HL-60 (cell line): ENCODE results near the gene TIMELESS.

Source experiments
- DNase-seq, 2 experiments: peaks; one replicate each; pipeline ENCODE4 v3.0.0-alpha.2; 2010 to 2020; ENCODE audit warnings: low read depth in 1 of 2, low spot score in 1 of 2
- H3K27ac ChIP-seq: fragments of 250-450 bp; sonication (Bioruptor Pico); replicated peaks from 2 replicates; pipeline ENCODE4 v1.5.1; 2020; ENCODE audit warnings: mild to moderate bottlenecking, moderate library complexity
- H3K27me3 ChIP-seq: fragments of 250-450 bp; sonication (Bioruptor Pico); 2 replicates; pipeline ENCODE4 v1.5.1; 2021; ENCODE audit warnings: mild to moderate bottlenecking, moderate library complexity; ENCODE audit not compliant: insufficient read depth, poor library complexity, severe bottlenecking
- H3K4me3 ChIP-seq: replicated peaks from 2 replicates; pipeline ENCODE4 v1.5.1; 2011; ENCODE audit warnings: mild to moderate bottlenecking, control low read depth, low read length; ENCODE audit not compliant: insufficient read depth
- CTCF ChIP-seq: IDR thresholded peaks from one replicate; pipeline ENCODE4 v1.5.1; 2011; ENCODE audit warnings: low read length, control low read depth, inconsistent platforms; ENCODE audit not compliant: insufficient read depth
- GABPA ChIP-seq: IDR thresholded peaks from 2 replicates; pipeline ENCODE4 v1.6.1; 2012; ENCODE audit warnings: low read depth
- POLR2AphosphoS5 ChIP-seq: IDR thresholded peaks from 2 replicates; pipeline ENCODE4 v1.6.1; 2012; ENCODE audit warnings: low read depth
- SPI1 ChIP-seq: IDR thresholded peaks from 2 replicates; pipeline ENCODE4 v1.6.1; 2012; ENCODE audit warnings: low read depth, mild to moderate bottlenecking, borderline replicate concordance
- TF ChIP-seq, protein P1 (sequence below): IDR thresholded peaks from 2 replicates; pipeline ENCODE4 v1.6.1; 2012; ENCODE audit warnings: low read depth; ENCODE audit not compliant: insufficient replicate concordance

The TIMELESS gene

GRCh38 chr12:56461235-56462159, 12.3 kb upstream of the TIMELESS start:
- Histone ChIP-seq H3K4me3 (no peak overlapping the region), H3K27ac (no peak overlapping the region), H3K27me3 (no peaks in the 10 kb centered on the region)
- TF ChIP-seq GABPA: no peak
- TF ChIP-seq CTCF: no peak
- TF ChIP-seq POLR2AphosphoS5: no peak
- TF ChIP-seq, protein P1, sequence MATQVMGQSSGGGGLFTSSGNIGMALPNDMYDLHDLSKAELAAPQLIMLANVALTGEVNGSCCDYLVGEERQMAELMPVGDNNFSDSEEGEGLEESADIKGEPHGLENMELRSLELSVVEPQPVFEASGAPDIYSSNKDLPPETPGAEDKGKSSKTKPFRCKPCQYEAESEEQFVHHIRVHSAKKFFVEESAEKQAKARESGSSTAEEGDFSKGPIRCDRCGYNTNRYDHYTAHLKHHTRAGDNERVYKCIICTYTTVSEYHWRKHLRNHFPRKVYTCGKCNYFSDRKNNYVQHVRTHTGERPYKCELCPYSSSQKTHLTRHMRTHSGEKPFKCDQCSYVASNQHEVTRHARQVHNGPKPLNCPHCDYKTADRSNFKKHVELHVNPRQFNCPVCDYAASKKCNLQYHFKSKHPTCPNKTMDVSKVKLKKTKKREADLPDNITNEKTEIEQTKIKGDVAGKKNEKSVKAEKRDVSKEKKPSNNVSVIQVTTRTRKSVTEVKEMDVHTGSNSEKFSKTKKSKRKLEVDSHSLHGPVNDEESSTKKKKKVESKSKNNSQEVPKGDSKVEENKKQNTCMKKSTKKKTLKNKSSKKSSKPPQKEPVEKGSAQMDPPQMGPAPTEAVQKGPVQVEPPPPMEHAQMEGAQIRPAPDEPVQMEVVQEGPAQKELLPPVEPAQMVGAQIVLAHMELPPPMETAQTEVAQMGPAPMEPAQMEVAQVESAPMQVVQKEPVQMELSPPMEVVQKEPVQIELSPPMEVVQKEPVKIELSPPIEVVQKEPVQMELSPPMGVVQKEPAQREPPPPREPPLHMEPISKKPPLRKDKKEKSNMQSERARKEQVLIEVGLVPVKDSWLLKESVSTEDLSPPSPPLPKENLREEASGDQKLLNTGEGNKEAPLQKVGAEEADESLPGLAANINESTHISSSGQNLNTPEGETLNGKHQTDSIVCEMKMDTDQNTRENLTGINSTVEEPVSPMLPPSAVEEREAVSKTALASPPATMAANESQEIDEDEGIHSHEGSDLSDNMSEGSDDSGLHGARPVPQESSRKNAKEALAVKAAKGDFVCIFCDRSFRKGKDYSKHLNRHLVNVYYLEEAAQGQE: no peak
- no peak for TF ChIP-seq SPI1
- no peak for DNase-seq

DNA sequence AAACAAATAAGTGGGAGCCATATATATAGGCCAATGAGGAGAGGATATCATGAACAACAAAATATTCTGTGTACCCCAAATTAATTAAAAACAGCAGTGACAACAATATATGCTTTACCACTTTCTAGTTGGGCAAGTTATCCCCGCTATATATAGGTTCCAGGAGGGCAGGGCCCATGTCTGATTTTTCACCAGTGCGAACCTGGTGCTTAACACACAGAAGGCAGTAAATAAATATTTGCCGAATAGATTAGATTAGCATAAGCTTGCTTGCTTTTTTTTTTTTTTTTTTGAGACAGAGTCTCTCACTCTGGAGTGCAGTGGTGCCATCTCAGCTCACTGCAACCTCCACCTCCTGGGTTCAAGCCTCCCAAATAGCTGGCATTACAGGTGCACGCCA, 8.6 kb upstream of the TIMELESS start:
- Histone ChIP-seq H3K27me3 (no peaks in the 10 kb centered on the region), H3K27ac (no peak overlapping the region), H3K4me3 (no peak overlapping the region)
- DNase-seq: no peak
- TF ChIP-seq GABPA (no peak), POLR2AphosphoS5 (no peak), SPI1 (no peak), CTCF (no peak)
- TF ChIP-seq, protein P1: no peak

DNA sequence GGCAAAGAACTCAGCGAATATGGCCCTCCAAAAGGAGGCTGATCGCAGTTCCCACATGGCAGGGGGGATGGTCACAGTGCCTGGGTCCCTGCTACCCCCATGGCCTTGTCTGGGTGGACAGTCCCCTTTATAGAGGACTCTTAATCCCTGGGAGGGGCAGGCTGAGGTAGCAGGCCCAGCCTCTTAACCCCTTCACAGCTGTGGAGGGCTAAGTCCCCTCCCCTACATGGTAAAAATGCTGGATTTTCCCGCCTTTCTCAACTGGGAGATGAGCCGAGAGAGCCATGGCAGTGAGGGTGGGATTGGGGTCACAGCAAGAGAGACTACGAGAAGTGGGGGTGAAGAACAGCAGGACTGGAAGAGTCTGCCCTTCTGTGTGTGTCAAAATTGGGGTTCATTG, 5.3 kb upstream of the TIMELESS start, which contains the start of gene MIP:
Gene MIP, minus strand, starts transcription at position 101 of the 400 bp plus-strand sequence. Its CDS starts 44 bp downstream, at position 57.
- no peak for DNase-seq
- no peaks in the 10 kb centered on the region for H3K27me3 ChIP-seq
- no peak within 1 kb of the TSS for H3K27ac ChIP-seq
- no peak for TF ChIP-seq SPI1
- no peak for TF ChIP-seq GABPA
- TF ChIP-seq POLR2AphosphoS5: no peak
- TF ChIP-seq CTCF: no peak
- TF ChIP-seq, protein P1: no peak
- H3K4me3 ChIP-seq: no peak within 1 kb of the TSS
